ENCODE measurements around the gene SELENOK. TPM values are rescaled to one million over a fixed set of nuclear protein-coding genes. Genes with fewer than 3 reads are reported as not detected.

SELENOK gene
- total and polyA plus RNA-seq, 2 of the 13 experiments (the other 11 are each of a cell fraction or from before 2014, with no cell fraction given): 67.0 to 81.0 TPM

GRCh38 chr3:53845103-53845880, 46.4 kb downstream of the SELENOK start:
- Histone ChIP-seq H4K20me1 (ENCODE audit: insufficient read depth, low read length) (peaks cover 7% of the 10 kb centered on the region), H3K4me2 (ENCODE audit: low read depth, low read length) (peak overlapping the region; percentile 98), H3K4me3 (replicated peaks in 1 of 3; ENCODE audit: insufficient read depth in 1 of 3, low read depth in 2 of 3, low read length in 3 of 3) (peak overlapping the region; percentile 73 to 92 (median 77)), H3K27me3 (ENCODE audit: control insufficient read depth in 1 of 2, insufficient read depth in 2 of 2, low read length in 2 of 2) (no peaks in the 10 kb centered on the region; a peak in 1 of 5 replicates), H3K79me2 (ENCODE audit: insufficient read depth, low read length) (peaks cover 78% of the 10 kb centered on the region), H3K9me3 (ENCODE audit: low read length) (no peaks in the 10 kb centered on the region), H3K27ac (ENCODE audit: extremely low read length, insufficient read depth, low read length) (peak overlapping the region; percentile 98), H2AFZ (ENCODE audit: low read length) (no peak overlapping the region), H3K9ac (ENCODE audit: insufficient read depth, low read depth, low read length) (peak overlapping the region; percentile 97), H3K4me1 (ENCODE audit: insufficient read depth, low read length) (peaks cover 66% of the 10 kb centered on the region), H3K36me3 (replicated peaks in 1 of 2; ENCODE audit: control insufficient read depth in 1 of 2, insufficient read depth in 2 of 2, low read length in 2 of 2) (peaks cover 3 to 16% of the 10 kb centered on the region in 2 experiments; a peak in 3 of 5 replicates)
- FAIRE-seq (no peak), DNase-seq (ENCODE audit: low spot score) (peak; percentile 47), ATAC-seq (no peak)
- ChIA-PET POLR2A (interaction anchor here (0.9 to 6.5 kb wide), 20 partner anchors 9 to 686 kb away, joined by 3 to 156 read pairs (median 8); partner anchors contain the start of genes ACTR8, DCP1A and SELENOK), CTCF (ENCODE audit: low intra/inter-chr PET ratio, low total read pairs) (no interaction called here)
- intact Hi-C loops (cut with micrococcal nuclease; ENCODE audit: unreplicated experiment) (no loop called here), in situ Hi-C loops (cut with HindIII; ENCODE audit: extremely low pct_ligation_motif_present, low pct_unique_long_range_greater_than_20kb) (loop anchor here (5.0 kb wide), 1 partner anchor 37 kb away; the partner anchor contains the start of gene ACTR8)
- no TSS peak for BruUV-seq (replicated peaks)
- WGBS (ENCODE audit: low lambda C conversion rate): 4% methylated on average over 9 of the region's 25 CpGs
- TF ChIP-seq ZNF652 (CRISPR knock-in tag; IDR thresholded peaks at IDR 0.05; ENCODE audit: borderline replicate concordance, low read depth): no peak
- TF ChIP-seq ZSCAN30 (CRISPR knock-in tag; IDR thresholded peaks at IDR 0.05): 0 out of 2 replicates have a peak, but pooled peaks have one; percentile 28
- no peak for TF ChIP-seq ZNF446 (CRISPR knock-in tag; IDR thresholded peaks at IDR 0.05)
- TF ChIP-seq ZNF879 (CRISPR knock-in tag; IDR thresholded peaks at IDR 0.05): no peak; the same call in 1 of the 2 replicates
- TF ChIP-seq POLR2AphosphoS5 (IDR thresholded peaks at IDR 0.05; ENCODE audit: low read depth, low read length): no peak
- TF ChIP-seq HNRNPL (IDR thresholded peaks at IDR 0.05; ENCODE audit: low read depth, low read length): 0 out of 2 replicates have a peak, but pooled peaks have one; percentile 9
- TF ChIP-seq ZNF614 (CRISPR knock-in tag; IDR thresholded peaks at IDR 0.05; ENCODE audit: borderline replicate concordance): no peak
- TF ChIP-seq SUZ12 (IDR thresholded peaks at IDR 0.05; ENCODE audit: low read depth, low read length): no peak
- no peak for TF ChIP-seq TEF (CRISPR knock-in tag; IDR thresholded peaks at IDR 0.05)
- no peak for TF ChIP-seq HOMEZ (CRISPR knock-in tag; IDR thresholded peaks at IDR 0.05; ENCODE audit: low read depth)
- TF ChIP-seq ZKSCAN1 (IDR thresholded peaks at IDR 0.05; ENCODE audit: low read length): no peak
- TF ChIP-seq ZNF747 (CRISPR knock-in tag; IDR thresholded peaks at IDR 0.05; ENCODE audit: borderline replicate concordance): no peak
- TF ChIP-seq THAP8 (CRISPR knock-in tag; IDR thresholded peaks at IDR 0.05; ENCODE audit: borderline replicate concordance): 0 out of 2 replicates have a peak, but pooled peaks have one; percentile 12
- TF ChIP-seq MAFF (IDR thresholded peaks at IDR 0.05; ENCODE audit: low read depth, low read length): no peak
- TF ChIP-seq THAP7 (CRISPR knock-in tag; IDR thresholded peaks at IDR 0.05): no peak
- no peak for TF ChIP-seq MXD4 (CRISPR knock-in tag; IDR thresholded peaks at IDR 0.05)
- TF ChIP-seq GMEB2 (CRISPR knock-in tag; IDR thresholded peaks at IDR 0.05; ENCODE audit: low read depth): no peak
- TF ChIP-seq ZSCAN21 (CRISPR knock-in tag; IDR thresholded peaks at IDR 0.05; ENCODE audit: borderline replicate concordance): no peak
- TF ChIP-seq ZNF720 (CRISPR knock-in tag; IDR thresholded peaks at IDR 0.05): no peak
